Measurements from ENCODE around the gene SOAT1. TPM values are rescaled to one million over a fixed set of nuclear protein-coding genes. Genes with fewer than 3 reads are reported as not detected.

Gene SOAT1
- total and polyA plus RNA-seq, 2 of the 8 experiments (the other 6 are each of a cell fraction or from before 2014, with no cell fraction given), result 2.7 to 4.7 TPM

GRCh38 chr1:179302070-179302469 is 8.5 kb downstream of the SOAT1 start:
- Histone ChIP-seq H2BK12ac (ENCODE audit: low read depth, low read length) (no peak overlapping the region), H2BK15ac (ENCODE audit: low read length) (no peak overlapping the region), H2BK5ac (ENCODE audit: low read depth, low read length) (no peak overlapping the region), H3K18ac (ENCODE audit: extremely low read depth, low read length) (no peak overlapping the region), H3K27me3 (replicated peaks in 1 of 4; ENCODE audit: control insufficient read depth in 3 of 4, extremely low read depth in 1 of 4, insufficient read depth in 3 of 4, low read length in 3 of 4) (peaks cover 8 to 25% (median 21%) of the 10 kb centered on the region in 4 experiments), H4K20me1 (replicated peaks in 1 of 2; ENCODE audit: control insufficient read depth in 1 of 2, insufficient read depth in 2 of 2, low read length in 2 of 2) (no peaks in the 10 kb centered on the region), H3K9me3 (ENCODE audit: insufficient read depth in 2 of 2, low read depth in 1 of 2, low read length in 1 of 2) (no peaks in the 10 kb centered on the region), H2BK120ac (replicated peaks; ENCODE audit: low read depth, low read length) (no peak overlapping the region), H4K8ac (ENCODE audit: extremely low read depth, insufficient read depth, low read length) (no peak overlapping the region), H2BK20ac (ENCODE audit: low read length) (no peak overlapping the region), H2AK5ac (ENCODE audit: low read depth, low read length) (no peak overlapping the region), H3K36me3 (ENCODE audit: control insufficient read depth in 2 of 4, insufficient read depth in 4 of 4, low read length in 3 of 4) (no peaks in the 10 kb centered on the region; a peak in 1 of 8 replicates), H3K79me2 (ENCODE audit: control insufficient read depth in 1 of 2, insufficient read depth in 2 of 2, low read length in 2 of 2) (no peaks in the 10 kb centered on the region), H3K56ac (replicated peaks; ENCODE audit: insufficient read length, low read depth, low read length) (no peak overlapping the region), H4K91ac (replicated peaks; ENCODE audit: insufficient read length, low read length) (no peak overlapping the region), H3K9ac (replicated peaks in 1 of 4; ENCODE audit: extremely low read depth in 1 of 4, low read depth in 3 of 4, low read length in 3 of 4) (no peak overlapping the region), H3K4me2 (ENCODE audit: insufficient read depth in 1 of 2, low read depth in 2 of 2, low read length in 2 of 2) (no peak overlapping the region), H3K4me1 (replicated peaks in 1 of 4; ENCODE audit: control insufficient read depth in 3 of 4, insufficient read depth in 4 of 4, low read length in 3 of 4) (no peaks in the 10 kb centered on the region; a peak in 1 of 7 replicates), H3K4ac (replicated peaks; ENCODE audit: insufficient read length, low read depth, low read length) (no peak overlapping the region), H3K23ac (ENCODE audit: insufficient read length) (no peak overlapping the region), H2AFZ (ENCODE audit: low read length) (no peak overlapping the region), H4K5ac (ENCODE audit: insufficient read length, low read depth, low read length) (no peak overlapping the region), H3K23me2 (ENCODE audit: low read depth, low read length) (no peaks in the 10 kb centered on the region), H3K79me1 (ENCODE audit: low read depth, low read length) (no peaks in the 10 kb centered on the region; the same call in 1 of the 2 replicates), H3K27ac (ENCODE audit: low read depth, low read length) (no peak overlapping the region), H3K4me3 (ENCODE audit: extremely low read depth in 1 of 4, insufficient read depth in 2 of 4, low read depth in 3 of 4, low read length in 4 of 4) (no peak overlapping the region), H3K14ac (ENCODE audit: insufficient read length) (no peak overlapping the region)
- ChIA-PET POLR2A (ENCODE audit: partially characterized antibody) (no interaction called here), CTCF (ENCODE audit: partially characterized antibody) (interaction anchor here (0.6 to 2.0 kb wide), 2 partner anchors 50 to 219 kb away, joined by 3 to 4 read pairs; no protein-coding TSS in a partner anchor)
- FAIRE-seq, result no peak
- no peak for DNase-seq (ENCODE audit: low read depth in 1 of 2, low spot score in 2 of 2)
- WGBS, 2 experiments (ENCODE audit: extremely low coverage in 1 of 2, insufficient coverage in 1 of 2, insufficient read length in 1 of 2, insufficient replicate concordance in 2 of 2, low coverage in 1 of 2, low lambda C conversion rate in 2 of 2, missing lambda C conversion rate in 1 of 2), result 68% methylated on average over 3 of the region's 3 CpGs; no CpG with 5 or more reads in 1 of the 2 experiments
- TF ChIP-seq POLR2A (IDR thresholded peaks at IDR 0.05; ENCODE audit: control extremely low read depth in 1 of 2, low read depth in 2 of 2, low read length in 2 of 2) (no peak), ASH2L (IDR thresholded peaks at IDR 0.05; ENCODE audit: low read length) (no peak), KDM4A (IDR thresholded peaks at IDR 0.05; ENCODE audit: low read depth, low read length, severe bottlenecking) (no peak), MAX (IDR thresholded peaks at IDR 0.05) (no peak), TAF7 (optimal IDR thresholded peaks at IDR 0.05; ENCODE audit: borderline replicate concordance, low read depth, low read length) (no peak), SP1 (IDR thresholded peaks at IDR 0.05; ENCODE audit: low read depth, low read length) (no peak), SRF (IDR thresholded peaks at IDR 0.05; ENCODE audit: low read depth, low read length) (no peak), SP2 (IDR thresholded peaks at IDR 0.05; ENCODE audit: low read length) (no peak), SIRT6 (IDR thresholded peaks at IDR 0.05; ENCODE audit: low read length) (no peak)
